Measurements from ENCODE around the gene GBGT1. TPM values are rescaled to one million over a fixed set of nuclear protein-coding genes. Genes with fewer than 3 reads are reported as not detected.
"Not testable (repeated sequence)": the region's sequence is repeated elsewhere in the genome, so short reads cannot be mapped to it uniquely, and the experiment has no call there.

Gene GBGT1
- total RNA-seq, 1 experiment from 2014 or later: 0.14 TPM

GRCh38 chr9:133205996-133206931 is 42.5 kb upstream of the GBGT1 start:
- Mint-ChIP-seq H3K27me3 (ENCODE audit: insufficient read depth, unreplicated experiment) (peaks cover 2% of the 10 kb centered on the region), H3K27ac (ENCODE audit: unreplicated experiment) (no peak overlapping the region), H3K4me3 (ENCODE audit: unreplicated experiment) (no peak overlapping the region), H3K36me3 (ENCODE audit: insufficient read depth, unreplicated experiment) (no peaks in the 10 kb centered on the region), H3K9me3 (ENCODE audit: unreplicated experiment) (no peaks in the 10 kb centered on the region), H3K4me1 (ENCODE audit: low read depth, unreplicated experiment) (no peaks in the 10 kb centered on the region)
- Histone ChIP-seq H3K4me3 (ENCODE audit: low read depth, low read length) (no peak overlapping the region), H3K27me3 (replicated peaks; ENCODE audit: control insufficient read depth, insufficient read depth, low read length) (no peaks in the 10 kb centered on the region), H3K9me3 (no peaks in the 10 kb centered on the region), H3K4me1 (no peaks in the 10 kb centered on the region), H3K36me3 (ENCODE audit: control insufficient read depth, insufficient read depth, low read length) (no peaks in the 10 kb centered on the region)
- BruUV-seq (replicated peaks): no TSS peak
- ChIA-PET POLR2A (no interaction called here), CTCF (no interaction called here)
- DNase-seq: no peak
- TF ChIP-seq CTCF (IDR thresholded peaks at IDR 0.05; ENCODE audit: insufficient read depth in 1 of 2, low read depth in 1 of 2, low read length in 1 of 2, severe bottlenecking in 1 of 2, unreplicated experiment in 1 of 2): no peak
- intact Hi-C loops (cut with micrococcal nuclease; ENCODE audit: unreplicated experiment): no loop called here

GRCh38 chr9:133205481-133205887 is 41.8 kb upstream of the GBGT1 start:
- H3K4me3 Mint-ChIP-seq (ENCODE audit: unreplicated experiment); H3K36me3 ChIP-seq (ENCODE audit: control insufficient read depth, insufficient read depth, low read length); intact Hi-C loops (cut with micrococcal nuclease; ENCODE audit: unreplicated experiment); POLR2A ChIA-PET; H3K4me3 ChIP-seq (ENCODE audit: low read depth, low read length); H3K4me1 ChIP-seq; H3K4me1 Mint-ChIP-seq (ENCODE audit: low read depth, unreplicated experiment); H3K27me3 ChIP-seq (replicated peaks; ENCODE audit: control insufficient read depth, insufficient read depth, low read length); H3K9me3 Mint-ChIP-seq (ENCODE audit: unreplicated experiment); H3K9me3 ChIP-seq; H3K27me3 Mint-ChIP-seq (ENCODE audit: insufficient read depth, unreplicated experiment); DNase-seq; H3K36me3 Mint-ChIP-seq (ENCODE audit: insufficient read depth, unreplicated experiment); CTCF ChIA-PET; H3K27ac Mint-ChIP-seq (ENCODE audit: unreplicated experiment); BruUV-seq (replicated peaks): not testable (repeated sequence)

GRCh38 chr9:133204993-133205336 is 41.3 kb upstream of the GBGT1 start:
- Histone ChIP-seq H3K27me3 (replicated peaks; ENCODE audit: control insufficient read depth, insufficient read depth, low read length) (no peaks in the 10 kb centered on the region), H3K36me3 (ENCODE audit: control insufficient read depth, insufficient read depth, low read length) (no peaks in the 10 kb centered on the region), H3K4me3 (ENCODE audit: low read depth, low read length) (no peak overlapping the region), H3K9me3 (no peaks in the 10 kb centered on the region), H3K4me1 (no peaks in the 10 kb centered on the region)
- Mint-ChIP-seq H3K4me1 (ENCODE audit: low read depth, unreplicated experiment) (no peaks in the 10 kb centered on the region), H3K9me3 (ENCODE audit: unreplicated experiment) (no peaks in the 10 kb centered on the region), H3K27ac (ENCODE audit: unreplicated experiment) (no peak overlapping the region), H3K4me3 (ENCODE audit: unreplicated experiment) (no peak overlapping the region), H3K27me3 (ENCODE audit: insufficient read depth, unreplicated experiment) (peaks cover 2% of the 10 kb centered on the region), H3K36me3 (ENCODE audit: insufficient read depth, unreplicated experiment) (no peaks in the 10 kb centered on the region)
- no TSS peak for BruUV-seq (replicated peaks)
- POLR2A ChIA-PET: no interaction called here
- intact Hi-C loops (cut with micrococcal nuclease; ENCODE audit: unreplicated experiment): no loop called here
- DNase-seq: no peak
- CTCF ChIA-PET: no interaction called here
- no peak for TF ChIP-seq CTCF (IDR thresholded peaks at IDR 0.05; ENCODE audit: insufficient read depth in 1 of 2, low read depth in 1 of 2, low read length in 1 of 2, severe bottlenecking in 1 of 2, unreplicated experiment in 1 of 2)
